ENCODE measurements around the gene SLC25A33.

The SLC25A33 gene

DNA sequence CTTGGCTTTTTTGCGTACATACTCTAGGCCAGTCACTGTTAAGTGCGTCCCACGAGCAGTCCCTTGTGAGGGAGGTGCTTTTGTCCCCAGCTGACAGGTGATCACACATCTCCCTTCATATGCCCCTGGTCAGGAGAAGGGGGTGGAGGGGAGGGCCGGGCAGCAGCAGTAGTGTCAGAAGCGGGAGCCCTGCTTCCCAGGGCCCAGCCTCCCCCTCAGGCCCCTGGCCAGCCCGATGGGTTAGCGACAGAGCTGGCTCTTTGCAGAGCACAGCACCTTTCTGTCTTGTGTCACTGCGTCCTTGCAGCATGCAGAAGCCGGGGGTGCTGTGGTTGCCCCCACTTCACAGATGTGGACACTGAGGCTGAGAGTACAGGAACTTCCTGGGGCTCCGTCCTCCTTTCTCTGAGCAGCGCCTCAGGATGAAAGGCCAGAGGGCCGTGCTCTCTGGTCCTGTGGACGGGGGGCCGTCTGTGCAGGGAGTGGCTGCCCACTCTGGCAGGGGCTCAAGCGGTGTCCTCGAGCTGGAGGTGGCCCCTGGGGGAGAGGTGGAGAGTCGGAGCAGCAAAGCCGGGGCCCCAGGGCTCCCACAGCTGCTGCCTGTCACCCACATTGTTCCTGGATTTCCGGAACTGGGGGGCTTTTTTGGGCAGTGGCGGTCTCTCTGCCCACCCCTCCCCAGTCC is 55.3 kb downstream of the SLC25A33 start:
- TF ChIP-seq, protein P1, sequence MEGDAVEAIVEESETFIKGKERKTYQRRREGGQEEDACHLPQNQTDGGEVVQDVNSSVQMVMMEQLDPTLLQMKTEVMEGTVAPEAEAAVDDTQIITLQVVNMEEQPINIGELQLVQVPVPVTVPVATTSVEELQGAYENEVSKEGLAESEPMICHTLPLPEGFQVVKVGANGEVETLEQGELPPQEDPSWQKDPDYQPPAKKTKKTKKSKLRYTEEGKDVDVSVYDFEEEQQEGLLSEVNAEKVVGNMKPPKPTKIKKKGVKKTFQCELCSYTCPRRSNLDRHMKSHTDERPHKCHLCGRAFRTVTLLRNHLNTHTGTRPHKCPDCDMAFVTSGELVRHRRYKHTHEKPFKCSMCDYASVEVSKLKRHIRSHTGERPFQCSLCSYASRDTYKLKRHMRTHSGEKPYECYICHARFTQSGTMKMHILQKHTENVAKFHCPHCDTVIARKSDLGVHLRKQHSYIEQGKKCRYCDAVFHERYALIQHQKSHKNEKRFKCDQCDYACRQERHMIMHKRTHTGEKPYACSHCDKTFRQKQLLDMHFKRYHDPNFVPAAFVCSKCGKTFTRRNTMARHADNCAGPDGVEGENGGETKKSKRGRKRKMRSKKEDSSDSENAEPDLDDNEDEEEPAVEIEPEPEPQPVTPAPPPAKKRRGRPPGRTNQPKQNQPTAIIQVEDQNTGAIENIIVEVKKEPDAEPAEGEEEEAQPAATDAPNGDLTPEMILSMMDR (IDR thresholded peaks at IDR 0.05; ENCODE audit: extremely low read depth, missing control alignments): no peak
- no peak for DNase-seq (ENCODE audit: low spot score)

GRCh38 chr1:9595156-9595967 is 56.1 kb downstream of the SLC25A33 start:
- no peak for DNase-seq (ENCODE audit: low spot score)
- TF ChIP-seq, protein P1 (IDR thresholded peaks at IDR 0.05; ENCODE audit: extremely low read depth, missing control alignments): no peak

DNA sequence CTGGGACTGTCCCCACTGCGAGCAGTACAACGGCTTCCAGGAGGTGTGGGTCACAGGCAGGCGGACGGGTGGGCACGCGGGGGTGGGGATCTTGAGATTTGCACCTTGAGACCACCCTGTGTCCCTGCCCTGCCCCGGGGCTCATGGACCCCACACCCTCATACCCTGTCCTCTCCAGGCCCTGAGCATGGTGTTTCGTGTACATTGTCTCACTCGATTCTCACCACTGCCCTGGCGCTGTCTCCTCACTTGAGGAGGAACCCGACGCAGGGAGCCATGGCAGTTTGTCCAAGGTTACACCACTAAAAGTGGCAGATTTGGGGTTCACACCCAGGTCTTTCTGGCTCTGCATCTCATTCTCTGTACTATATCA is 56.7 kb downstream of the SLC25A33 start:
- DNase-seq (ENCODE audit: low spot score): no peak
- TF ChIP-seq, protein P1 (IDR thresholded peaks at IDR 0.05; ENCODE audit: extremely low read depth, missing control alignments): no peak

- no peak for DNase-seq (ENCODE audit: low spot score)
- TF ChIP-seq, protein P1 (IDR thresholded peaks at IDR 0.05; ENCODE audit: extremely low read depth, missing control alignments): no peak
These were observed 57.3 kb downstream of the SLC25A33 start for GRCh38 chr1:9596415-9597123.

GRCh38 chr1:9597361-9598315 is 58.4 kb downstream of the SLC25A33 start:
- TF ChIP-seq, protein P1 (IDR thresholded peaks at IDR 0.05; ENCODE audit: extremely low read depth, missing control alignments): no peak
- DNase-seq (ENCODE audit: low spot score): no peak

DNA sequence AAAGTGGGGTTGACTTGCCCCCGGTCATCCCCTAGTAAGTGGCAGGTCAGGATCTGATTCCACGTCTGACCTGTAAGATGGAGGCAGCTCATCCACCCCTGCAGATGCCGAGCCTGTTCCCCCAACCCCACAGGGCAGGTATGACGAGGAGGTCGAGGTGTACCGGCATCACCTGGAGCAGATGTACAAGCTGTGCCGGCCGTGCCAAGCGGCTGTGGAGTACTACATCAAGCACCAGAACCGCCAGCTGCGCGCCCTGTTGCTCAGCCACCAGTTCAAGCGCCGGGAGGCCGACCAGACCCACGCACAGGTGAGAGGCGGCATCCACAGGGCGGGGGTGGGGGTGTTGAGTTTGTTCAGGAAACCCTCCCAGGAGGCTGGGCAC is 59.0 kb downstream of the SLC25A33 start:
- TF ChIP-seq, protein P1 (IDR thresholded peaks at IDR 0.05; ENCODE audit: extremely low read depth, missing control alignments): no peak

More for the DNA sequence above, 59.0 kb downstream of the SLC25A33 start:
- no peak for DNase-seq (ENCODE audit: low spot score)

All from GM20000 (cell line).